C4-2B (cell line): ENCODE results near the gene SLC26A2.

ENCODE experiments used
- CTCF ChIP-seq: fragments of 450-650 bp; conservative IDR thresholded peaks from 2 replicates; pipeline ENCODE4 v1.5.1; 2017; ENCODE audit warnings: mild to moderate bottlenecking
- ZFX ChIP-seq: fragments of 450-650 bp; IDR thresholded peaks from 2 replicates; pipeline ENCODE4 v1.6.1; 2017

- no peak for TF ChIP-seq CTCF
- TF ChIP-seq ZFX = no peak
Observed at GRCh38 chr5:150022158-150022531, 61.6 kb downstream of the SLC26A2 start.
